Thyroid gland (tissue), 4 donors: ENCODE results near the gene DLG2.

Source experiments
- CTCF ChIP-seq, 6 experiments: fragments of 200-600 bp in 3 of 6; fragments of 450-650 bp in 3 of 6; sonication (generic) in 3 of 6; IDR thresholded peaks; one replicate each; pipeline ENCODE4 v1.5.1; 2016 to 2019; ENCODE audit warnings: antibody characterized with exemption in 6 of 6, mild to moderate bottlenecking in 2 of 6, inconsistent platforms in 1 of 6, moderate library complexity in 1 of 6
- POLR2A ChIP-seq, 2 donors: fragments of 450-650 bp; IDR thresholded peaks; one replicate each; pipeline ENCODE4 v1.6.1; 2017; ENCODE audit warnings: antibody characterized with exemption in 2 of 2, mild to moderate bottlenecking in 2 of 2, moderate library complexity in 1 of 2

GRCh38 chr11:84894666-84895065, 732.5 kb downstream of the DLG2 start:
- TF ChIP-seq POLR2A (IDR thresholded peaks at IDR 0.05): no peak
- TF ChIP-seq CTCF (IDR thresholded peaks at IDR 0.05): no peak
